ENCODE results near the gene ATAD1.

The ATAD1 gene

GRCh38 chr10:87852089-87852488 is 34.1 kb upstream of the ATAD1 start:
- Histone ChIP-seq H3K9me2 (ENCODE audit: low read depth, low read length) (no peaks in the 10 kb centered on the region), H3K4me2 (ENCODE audit: low read length) (no peak overlapping the region), H3K4me1 (ENCODE audit: insufficient read depth, low read length, severe bottlenecking) (peaks cover 9% of the 10 kb centered on the region), H3K27ac (ENCODE audit: low read depth, low read length, poor library complexity, severe bottlenecking) (no peak overlapping the region), H3K9ac (ENCODE audit: low read length) (no peak overlapping the region), H4K20me1 (ENCODE audit: insufficient read depth, low read length) (no peaks in the 10 kb centered on the region), H3K4me3 (ENCODE audit: low read depth, low read length, poor library complexity, severe bottlenecking) (no peak overlapping the region), H3K27me3 (ENCODE audit: insufficient read depth, low read length) (no peaks in the 10 kb centered on the region), H2AFZ (ENCODE audit: low read length) (no peak overlapping the region), H3K36me3 (ENCODE audit: insufficient read depth, low read length) (no peaks in the 10 kb centered on the region), H3F3A (ENCODE audit: insufficient read depth, low read length) (no peaks in the 10 kb centered on the region), H3K79me2 (ENCODE audit: insufficient read depth, low read length) (no peaks in the 10 kb centered on the region), H3K9me3 (ENCODE audit: low read length) (no peaks in the 10 kb centered on the region)
- TF ChIP-seq CTCF (IDR thresholded peaks at IDR 0.05; ENCODE audit: low read length): no peak
- TF ChIP-seq EZH2 (IDR thresholded peaks at IDR 0.05; ENCODE audit: borderline replicate concordance, low read length): no peak

- H3K79me2 ChIP-seq (ENCODE audit: insufficient read depth, low read length): no peaks in the 10 kb centered on the region
These were observed 32.7 kb upstream of the ATAD1 start for GRCh38 chr10:87850742-87851205.

GRCh38 chr10:87849001-87849400 is 31.0 kb upstream of the ATAD1 start:
- Histone ChIP-seq H2AFZ (ENCODE audit: low read length) (no peak overlapping the region), H3K27ac (ENCODE audit: low read depth, low read length, poor library complexity, severe bottlenecking) (no peak overlapping the region), H4K20me1 (ENCODE audit: insufficient read depth, low read length) (no peaks in the 10 kb centered on the region), H3K9me2 (ENCODE audit: low read depth, low read length) (no peaks in the 10 kb centered on the region), H3K27me3 (ENCODE audit: insufficient read depth, low read length) (no peaks in the 10 kb centered on the region), H3F3A (ENCODE audit: insufficient read depth, low read length) (no peaks in the 10 kb centered on the region), H3K4me2 (ENCODE audit: low read length) (no peak overlapping the region), H3K36me3 (ENCODE audit: insufficient read depth, low read length) (no peaks in the 10 kb centered on the region), H3K4me1 (ENCODE audit: insufficient read depth, low read length, severe bottlenecking) (peaks cover 9% of the 10 kb centered on the region), H3K79me2 (ENCODE audit: insufficient read depth, low read length) (no peaks in the 10 kb centered on the region), H3K9me3 (ENCODE audit: low read length) (no peaks in the 10 kb centered on the region), H3K4me3 (ENCODE audit: low read depth, low read length, poor library complexity, severe bottlenecking) (no peak overlapping the region), H3K9ac (ENCODE audit: low read length) (no peak overlapping the region)
- TF ChIP-seq EZH2 (IDR thresholded peaks at IDR 0.05; ENCODE audit: borderline replicate concordance, low read length): no peak
- TF ChIP-seq CTCF (IDR thresholded peaks at IDR 0.05; ENCODE audit: low read length): no peak

More at GRCh38 chr10:87850742-87851205, 32.7 kb upstream of the ATAD1 start:
- peak overlapping the region; percentile 37 for H3K4me2 ChIP-seq (ENCODE audit: low read length)
- H3F3A ChIP-seq (ENCODE audit: insufficient read depth, low read length): no peaks in the 10 kb centered on the region
- no peaks in the 10 kb centered on the region for H3K9me2 ChIP-seq (ENCODE audit: low read depth, low read length)
- TF ChIP-seq EZH2 (IDR thresholded peaks at IDR 0.05; ENCODE audit: borderline replicate concordance, low read length) (no peak), CTCF (IDR thresholded peaks at IDR 0.05; ENCODE audit: low read length) (peak; percentile 56)
- H3K36me3 ChIP-seq (ENCODE audit: insufficient read depth, low read length): no peaks in the 10 kb centered on the region
- H3K9me3 ChIP-seq (ENCODE audit: low read length): no peaks in the 10 kb centered on the region
- H3K27me3 ChIP-seq (ENCODE audit: insufficient read depth, low read length): no peaks in the 10 kb centered on the region
- H3K27ac ChIP-seq (ENCODE audit: low read depth, low read length, poor library complexity, severe bottlenecking): no peak overlapping the region
- H3K4me1 ChIP-seq (ENCODE audit: insufficient read depth, low read length, severe bottlenecking): peaks cover 9% of the 10 kb centered on the region
- H3K9ac ChIP-seq (ENCODE audit: low read length): no peak overlapping the region; the same call in 1 of the 2 replicates
- H2AFZ ChIP-seq (ENCODE audit: low read length): peak overlapping the region; percentile 93; the same call in 1 of the 2 replicates
- no peaks in the 10 kb centered on the region for H4K20me1 ChIP-seq (ENCODE audit: insufficient read depth, low read length)
- no peak overlapping the region for H3K4me3 ChIP-seq (ENCODE audit: low read depth, low read length, poor library complexity, severe bottlenecking)

All from OCI-LY1 (cell line).